SKM-1 treated with dmso at 0.1 percent for 144 hours (cell line): ENCODE measurements around the gene GMDS.

Experiments used
- DNase-seq: peaks from one replicate; lab custom pipeline; 2025; ENCODE audit not compliant: unreplicated experiment; lab: John Stamatoyannopoulos, UW

GMDS gene

DNA sequence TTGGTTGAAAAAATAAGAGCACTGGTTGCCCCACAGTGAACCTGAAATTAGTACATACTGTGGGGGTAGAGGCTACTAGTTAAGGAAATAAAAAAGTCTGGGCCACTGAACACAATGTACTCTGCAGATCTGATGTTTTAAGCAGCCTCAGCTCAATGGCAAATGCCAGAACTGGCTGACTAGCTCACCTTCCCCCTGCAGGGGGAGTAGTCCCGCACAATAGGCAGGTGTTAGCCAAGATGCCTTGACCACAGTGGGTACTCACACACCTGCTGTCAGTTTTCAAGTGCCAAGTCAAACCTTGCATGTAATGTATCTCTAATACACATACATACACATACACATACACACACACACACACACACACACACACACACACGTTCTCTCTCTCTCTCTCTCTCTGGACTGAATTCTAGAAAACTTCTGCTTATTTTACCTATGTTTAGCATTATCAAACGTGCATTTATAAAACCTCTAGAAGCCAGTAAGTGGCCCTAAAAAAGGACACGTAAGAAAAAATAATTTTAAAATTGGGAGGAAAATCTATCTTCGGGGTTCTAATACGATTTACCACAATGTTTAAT, 36.1 kb downstream of the GMDS start:
- DNase-seq = no peak

DNA sequence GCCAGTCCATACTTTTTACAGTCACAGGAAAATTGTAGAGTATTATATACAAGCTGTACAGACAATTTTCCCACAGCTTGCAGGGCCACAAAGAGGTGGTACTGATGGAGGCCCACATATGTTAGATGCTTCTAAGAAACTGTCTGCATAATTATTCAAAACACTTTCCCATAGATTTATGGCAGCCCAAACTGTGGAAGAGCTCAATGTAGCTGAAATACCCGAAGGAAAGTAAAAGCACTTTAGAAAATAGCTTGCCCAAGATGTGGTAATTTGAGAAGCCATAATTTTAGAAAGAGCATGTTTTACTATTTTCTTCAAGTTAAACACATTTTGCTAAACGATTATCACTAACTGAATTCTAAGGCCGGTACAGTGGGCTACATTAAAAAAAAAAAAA, 36.9 kb downstream of the GMDS start:
- no peak for DNase-seq

DNA sequence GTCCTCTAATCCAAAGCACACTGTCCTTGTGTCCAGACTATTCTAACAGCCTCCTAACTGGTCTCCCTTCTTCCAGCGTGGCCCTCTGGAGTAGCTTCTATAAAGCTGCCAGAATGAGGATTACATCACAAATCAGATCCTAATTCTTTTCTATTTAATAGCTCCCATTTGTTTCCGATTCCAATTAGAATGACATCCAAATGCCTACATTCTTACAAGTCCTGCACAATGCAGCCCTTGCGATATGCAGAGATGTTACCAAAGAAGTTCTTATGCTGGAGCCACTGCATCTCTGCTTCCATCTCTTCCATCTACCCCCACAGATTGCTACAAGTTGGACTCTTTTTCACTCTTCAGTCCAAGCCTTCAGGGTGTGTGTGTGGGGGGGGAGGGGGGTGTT, 40.0 kb downstream of the GMDS start:
- DNase-seq = no peak

DNA sequence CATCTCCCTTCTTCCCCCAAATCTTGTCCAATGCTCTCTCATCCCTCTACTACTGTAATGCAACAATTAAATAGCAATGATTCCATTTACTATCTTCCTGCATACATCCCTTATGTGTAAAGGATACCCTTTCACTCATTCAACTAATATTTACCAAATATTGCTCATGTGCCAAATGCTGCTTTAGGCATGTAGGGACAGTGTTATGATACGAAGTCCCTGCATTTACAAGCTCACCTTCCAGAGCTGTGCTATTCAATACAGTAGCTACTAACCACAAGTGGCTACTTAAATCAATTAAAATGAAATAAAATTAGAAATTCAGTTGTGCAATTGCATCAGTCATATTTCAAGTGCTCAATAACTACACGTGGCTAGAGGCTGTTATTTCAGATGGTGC, 41.1 kb downstream of the GMDS start:
- no peak for DNase-seq

DNA sequence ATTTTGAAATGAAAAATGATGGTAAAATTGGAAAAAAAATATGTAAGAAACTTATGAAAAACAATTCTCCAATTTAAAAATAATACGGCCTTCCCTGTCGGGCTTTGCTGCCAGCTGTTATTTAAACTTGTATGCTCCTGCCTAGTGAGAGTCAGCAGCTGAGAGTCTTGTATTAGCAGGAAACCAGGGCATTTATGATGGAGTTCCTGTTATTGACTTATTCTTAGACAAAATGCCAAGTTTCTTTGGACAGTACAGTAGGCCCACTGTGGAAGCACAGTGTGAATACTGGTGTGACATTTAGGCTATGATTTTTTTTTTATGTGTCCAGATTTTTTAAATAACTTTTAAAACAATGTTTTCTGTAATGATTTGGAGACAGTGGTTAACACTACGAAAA, 42.1 kb downstream of the GMDS start:
- no peak for DNase-seq

DNA sequence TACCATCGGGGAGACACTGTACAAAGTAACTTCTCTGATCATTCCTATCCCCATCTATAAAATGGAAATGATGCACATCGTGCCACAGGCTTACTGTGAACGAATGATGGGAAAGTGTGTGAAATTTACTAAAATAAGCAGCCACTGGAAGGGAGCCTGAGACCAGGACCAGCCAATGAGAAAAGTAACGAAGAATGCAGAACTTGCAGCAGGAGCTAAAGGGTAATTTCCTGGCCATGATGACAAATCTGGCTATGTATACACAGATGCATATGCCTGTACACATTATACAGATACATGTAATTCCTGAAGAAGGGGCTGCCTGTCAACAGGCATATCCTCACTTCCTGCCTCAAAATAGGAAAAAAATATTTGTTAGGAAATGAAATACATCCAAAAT, 47.4 kb downstream of the GMDS start:
- no peak for DNase-seq

DNA sequence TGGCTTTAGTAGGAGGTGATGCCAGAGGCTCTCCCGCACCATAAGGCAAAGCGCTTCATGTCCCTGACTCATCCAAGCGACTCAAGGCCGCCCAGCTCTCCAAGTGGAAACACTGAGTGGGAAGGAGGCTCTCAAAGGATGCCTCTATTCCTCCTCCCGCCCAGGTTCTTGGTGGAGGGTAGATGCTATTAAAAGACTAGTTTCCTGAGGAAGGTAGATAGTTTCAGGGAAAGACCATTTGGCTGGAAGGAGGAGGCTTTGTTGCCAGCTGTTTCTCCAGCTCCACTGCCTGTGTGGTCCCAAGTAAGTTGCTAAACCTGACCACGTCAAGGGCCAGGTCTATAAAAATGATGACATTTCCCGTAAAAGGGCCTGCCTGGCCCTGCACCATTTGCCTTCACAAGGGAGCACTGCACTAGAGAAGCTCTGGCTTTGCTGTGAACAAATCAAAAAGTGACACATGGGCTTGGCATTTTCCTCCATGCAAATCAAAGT, 48.2 kb downstream of the GMDS start:
- no peak for DNase-seq

DNA sequence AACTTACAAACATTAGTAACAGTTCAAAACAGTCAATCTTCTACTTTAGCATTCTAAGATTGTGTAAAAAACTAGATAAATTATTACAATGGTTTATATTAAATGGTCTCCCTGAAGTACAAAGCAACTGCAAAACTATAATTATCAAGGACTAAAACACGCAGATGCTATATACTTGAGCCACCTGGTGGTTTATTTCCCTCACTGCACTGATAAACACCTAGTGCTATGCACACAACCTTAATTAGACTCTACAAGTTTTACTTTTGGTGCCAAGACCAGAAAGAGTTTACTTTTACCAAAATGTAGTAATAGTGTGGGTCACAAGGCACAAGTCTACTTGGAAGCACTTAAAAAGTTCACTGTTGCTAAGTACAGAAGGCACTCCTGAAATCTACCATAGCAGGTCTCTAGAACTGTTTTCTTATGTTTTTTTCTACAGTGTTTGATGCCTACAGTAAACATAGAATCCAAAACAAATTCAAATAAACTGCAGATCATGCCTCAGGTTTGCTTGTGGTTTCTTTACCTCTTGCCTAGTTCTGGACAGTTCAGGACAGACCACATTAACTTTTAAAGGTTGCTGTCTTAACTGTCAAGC, 49.2 kb downstream of the GMDS start:
- peak; percentile 23 for DNase-seq

DNA sequence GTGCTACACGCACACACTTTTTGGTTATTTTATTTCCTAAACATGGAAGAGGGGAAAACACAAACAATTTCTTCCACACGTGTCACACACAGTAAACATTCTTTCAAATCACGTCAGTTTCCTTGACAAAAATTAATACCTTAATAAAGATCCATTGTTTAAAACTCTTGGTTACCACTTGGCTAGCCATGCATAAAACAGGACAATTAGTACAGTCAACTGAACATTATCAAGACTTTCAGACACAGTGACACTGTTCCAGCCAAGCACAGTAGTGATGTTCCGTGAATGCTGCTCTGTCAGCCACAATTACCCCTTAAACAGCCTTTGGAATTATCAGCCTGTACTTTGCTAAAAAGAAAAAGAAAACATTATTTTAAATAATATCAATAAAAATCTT, 50.8 kb downstream of the GMDS start:
- no peak for DNase-seq

DNA sequence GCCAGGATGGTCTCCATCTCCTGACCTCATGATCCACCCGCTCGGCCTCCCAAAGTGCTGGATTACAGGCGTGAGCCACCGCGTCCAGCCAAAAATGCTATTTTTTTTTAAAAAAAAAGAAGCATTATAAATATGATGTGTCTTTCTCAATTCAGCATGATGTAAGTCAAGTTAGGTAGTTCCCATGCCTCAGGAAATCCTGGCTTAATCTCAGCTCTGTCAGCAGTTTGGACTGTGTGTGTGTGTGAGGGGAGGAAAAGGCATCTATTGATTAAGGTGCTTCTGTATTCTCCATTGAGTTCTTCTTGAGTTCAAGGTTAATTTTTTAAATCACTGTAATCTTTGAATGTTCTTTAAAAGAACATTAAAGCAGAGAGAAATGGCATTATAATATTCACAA, 51.5 kb downstream of the GMDS start:
- no peak for DNase-seq

DNA sequence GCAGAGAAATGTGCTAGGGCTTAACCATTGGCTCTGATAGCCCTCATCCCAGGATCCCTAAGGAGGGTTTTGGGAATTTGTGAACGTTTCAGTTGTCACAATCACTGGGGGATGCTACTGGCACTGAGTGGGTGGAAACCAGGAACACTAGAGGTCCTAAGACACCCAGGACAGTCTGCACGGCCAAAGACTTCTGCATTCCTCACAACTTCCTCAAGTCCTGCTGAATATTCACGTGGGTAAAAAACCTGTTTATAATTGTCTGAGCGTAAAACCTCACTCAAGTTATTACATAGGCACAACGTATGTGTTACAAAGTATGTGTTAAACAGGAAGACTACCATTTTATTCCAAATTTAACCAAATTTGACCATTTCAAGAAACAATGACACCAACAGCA, 52.4 kb downstream of the GMDS start:
- no peak for DNase-seq

DNA sequence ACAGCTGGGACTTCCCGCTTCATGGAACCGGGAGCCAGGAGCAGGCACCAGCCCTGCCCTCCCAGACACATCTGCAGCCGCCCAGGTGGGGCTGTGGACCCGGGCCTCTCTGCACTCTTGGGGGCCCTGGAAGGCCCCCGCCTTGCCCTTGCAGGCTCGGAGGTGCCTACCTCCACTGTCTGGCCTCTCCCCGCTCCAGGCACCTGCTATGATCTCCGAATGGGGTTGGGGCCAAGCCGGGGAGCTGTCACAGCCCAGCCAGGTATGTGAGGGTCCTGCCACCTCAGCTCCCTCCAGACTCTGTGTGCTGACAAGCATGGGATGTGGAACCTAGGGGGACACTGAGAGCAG, 54.0 kb downstream of the GMDS start:
- DNase-seq = no peak

DNA sequence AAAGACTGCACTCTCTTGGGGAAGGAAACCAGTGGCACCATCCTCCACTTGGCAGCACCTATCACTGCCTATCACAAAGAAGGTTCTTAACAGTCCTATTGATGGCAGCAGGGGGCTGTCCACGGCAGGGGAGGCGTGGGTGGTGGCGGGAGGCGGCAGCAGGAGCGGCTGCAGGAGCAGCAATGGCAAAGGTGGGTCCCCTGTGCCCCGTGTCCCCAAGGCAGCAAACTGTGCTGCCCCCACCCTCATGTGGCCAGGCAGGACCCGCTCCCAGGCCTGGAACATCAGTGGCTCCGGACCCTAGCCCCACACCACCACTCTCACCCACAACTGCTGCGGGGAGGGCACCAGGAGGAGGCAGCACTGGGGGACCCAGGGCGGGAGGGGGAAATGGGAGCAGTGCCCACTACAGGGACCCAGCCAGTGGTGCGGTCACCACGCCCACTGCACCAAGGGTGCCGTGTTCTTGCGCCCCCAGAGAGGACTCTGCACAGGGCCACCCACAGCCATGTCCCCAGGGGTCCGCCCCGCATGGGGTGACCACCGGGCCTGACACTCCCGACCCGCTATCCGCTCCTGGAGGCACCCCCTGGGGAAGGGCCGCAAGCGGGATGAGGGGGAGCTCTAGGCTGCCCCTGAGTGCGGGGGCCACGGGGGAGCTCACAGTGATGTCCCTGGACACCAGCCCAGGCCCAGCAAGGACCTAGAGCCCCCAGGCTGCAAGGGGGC, 54.6 kb downstream of the GMDS start:
- no peak for DNase-seq

DNA sequence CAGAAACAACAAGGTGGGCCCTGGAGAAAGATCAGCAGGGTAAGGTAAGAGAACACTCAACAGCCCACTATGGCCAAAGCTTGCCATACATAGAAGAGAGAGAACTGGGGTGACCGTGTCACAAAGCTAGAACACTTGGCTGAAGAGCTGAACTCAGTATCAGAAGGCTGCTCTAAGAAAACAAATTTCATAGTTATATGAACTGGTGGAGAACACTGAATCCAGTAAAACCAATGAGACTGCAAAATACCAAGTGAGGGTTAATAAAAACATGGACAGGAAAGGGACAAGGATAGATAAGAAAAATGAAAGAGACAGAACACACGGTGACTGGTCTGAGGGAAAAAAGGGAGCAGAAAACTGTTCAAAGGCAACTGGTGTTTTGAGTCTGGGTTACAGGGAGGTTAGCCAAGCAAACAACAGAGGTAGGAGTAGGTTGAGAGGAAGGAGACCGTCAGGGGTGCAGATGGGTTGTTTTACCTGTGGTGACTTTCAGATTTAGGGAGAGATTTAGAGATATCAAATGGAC, 56.5 kb downstream of the GMDS start:
- no peak for DNase-seq

DNA sequence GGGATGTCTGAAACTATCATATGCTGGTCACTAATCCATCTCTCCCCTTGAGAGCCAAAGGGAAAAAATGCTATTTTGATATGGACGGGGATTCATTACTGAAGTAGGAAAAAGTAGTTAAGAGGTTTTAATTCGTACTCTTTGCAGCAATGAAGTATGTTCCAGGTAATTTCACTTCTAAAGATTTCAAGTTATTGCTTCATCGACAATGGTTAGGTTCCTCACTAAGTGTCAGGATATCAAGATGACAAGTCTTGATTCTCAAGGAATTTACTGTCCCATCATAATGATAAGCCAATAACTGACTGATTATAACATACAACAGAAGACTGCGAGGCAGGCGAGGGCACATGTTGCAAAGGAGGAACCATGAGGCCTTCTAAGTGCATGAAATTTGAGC, 57.0 kb downstream of the GMDS start:
- DNase-seq = no peak

DNA sequence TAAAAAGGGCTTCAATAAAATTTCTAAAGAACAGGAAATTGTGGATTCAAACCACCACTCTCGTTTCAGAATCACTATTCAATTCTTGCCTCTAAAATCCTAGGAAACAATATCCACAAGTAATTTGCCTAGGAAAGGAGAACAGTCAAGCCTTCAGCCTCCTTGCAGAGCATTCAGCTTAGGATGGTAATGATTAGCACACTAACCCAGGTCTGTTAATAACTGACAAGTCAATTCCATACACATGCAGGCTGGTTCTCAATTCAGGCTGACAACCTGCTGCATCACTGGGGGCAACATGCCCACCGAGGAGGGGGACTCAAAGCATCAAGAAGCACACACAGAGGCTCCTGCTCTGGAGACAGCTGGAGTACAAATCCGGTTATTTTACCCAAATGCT, 57.6 kb downstream of the GMDS start:
- no peak for DNase-seq

DNA sequence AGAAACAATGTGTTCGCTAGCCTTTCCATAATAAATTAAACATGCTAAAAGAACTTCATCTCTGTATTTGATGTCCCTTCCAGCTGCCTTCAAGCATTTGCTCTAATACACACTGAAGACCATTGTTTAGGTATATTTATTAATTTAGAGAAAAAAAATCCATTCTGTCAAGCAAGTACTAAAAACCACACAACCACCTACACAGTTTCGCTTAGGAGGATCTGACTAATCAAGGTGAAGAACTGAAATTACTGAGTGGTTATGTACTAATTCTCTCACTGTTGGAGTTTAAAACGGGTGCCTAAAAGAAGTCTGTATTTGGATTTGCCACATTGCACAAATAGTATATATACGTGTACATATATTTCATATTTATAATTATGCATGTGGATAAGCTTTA, 58.9 kb downstream of the GMDS start:
- no peak for DNase-seq

DNA sequence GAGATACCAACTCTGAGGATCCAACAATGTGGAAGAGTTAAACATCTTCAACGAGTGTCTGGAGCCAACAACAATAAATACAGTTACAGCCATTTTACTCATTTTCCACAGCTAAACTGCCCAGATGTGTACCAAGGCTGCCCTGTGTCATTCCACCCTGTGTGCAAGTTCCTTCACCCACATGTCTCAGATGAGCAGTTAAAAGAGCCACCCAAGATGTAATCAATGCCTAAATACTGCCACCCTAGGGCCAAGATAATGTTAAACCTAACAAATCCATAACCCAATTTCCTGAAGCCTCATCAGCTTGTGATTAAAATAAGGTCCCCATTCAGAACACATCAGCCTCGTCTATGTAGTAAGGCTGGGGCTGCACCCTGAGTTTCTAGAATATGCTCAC, 59.9 kb downstream of the GMDS start:
- DNase-seq = no peak

DNA sequence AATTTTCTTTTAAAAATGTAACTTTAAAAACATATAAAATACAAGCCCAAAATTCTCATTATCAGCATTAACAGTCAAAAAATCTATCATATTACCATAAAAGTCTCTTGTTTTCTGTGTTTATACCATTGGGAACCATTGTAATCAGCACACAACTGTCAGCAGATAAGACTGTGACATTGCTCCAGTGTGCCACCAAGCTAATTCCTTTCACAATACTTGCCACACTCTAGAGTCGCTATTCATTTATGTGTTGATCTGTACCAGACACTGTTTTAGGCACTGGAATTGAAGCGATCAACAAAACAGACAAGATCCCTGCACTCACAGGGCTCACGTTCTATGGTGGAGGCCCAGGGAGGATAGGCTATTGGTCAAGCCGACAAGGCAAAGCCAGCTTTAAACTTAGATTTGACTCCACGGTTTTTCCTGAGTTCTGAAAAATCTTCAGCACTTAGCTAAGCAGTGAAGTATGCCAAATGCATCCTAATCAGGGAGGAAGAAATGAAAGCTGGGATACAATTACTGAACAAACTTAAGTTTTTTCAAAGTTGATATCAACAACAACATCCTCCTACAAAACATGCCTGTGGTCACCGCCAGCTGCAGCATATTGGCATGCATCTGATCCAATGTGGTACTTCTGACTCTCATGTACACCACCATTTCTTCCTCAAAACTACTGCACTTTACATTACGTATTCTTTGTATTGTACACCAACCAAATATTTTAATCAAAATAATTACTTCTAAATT, 60.5 kb downstream of the GMDS start:
- no peak for DNase-seq

DNA sequence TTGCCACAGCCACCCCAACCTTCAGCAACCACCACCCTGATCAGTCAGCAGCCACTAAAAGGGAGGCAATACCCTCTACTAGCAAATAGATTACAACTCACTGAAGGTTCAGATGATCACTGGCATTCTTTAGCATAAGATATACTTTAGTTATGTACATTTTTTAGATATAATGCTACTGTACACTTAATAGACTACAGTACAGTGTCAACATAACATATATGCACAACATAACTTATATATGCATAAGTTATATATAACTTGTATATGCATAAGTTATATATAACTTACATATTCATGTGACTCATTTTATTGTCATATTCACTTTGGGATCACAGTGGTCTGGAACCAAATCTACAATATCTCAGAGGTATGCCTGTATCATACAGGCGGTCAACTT, 61.7 kb downstream of the GMDS start:
- DNase-seq = no peak

DNA sequence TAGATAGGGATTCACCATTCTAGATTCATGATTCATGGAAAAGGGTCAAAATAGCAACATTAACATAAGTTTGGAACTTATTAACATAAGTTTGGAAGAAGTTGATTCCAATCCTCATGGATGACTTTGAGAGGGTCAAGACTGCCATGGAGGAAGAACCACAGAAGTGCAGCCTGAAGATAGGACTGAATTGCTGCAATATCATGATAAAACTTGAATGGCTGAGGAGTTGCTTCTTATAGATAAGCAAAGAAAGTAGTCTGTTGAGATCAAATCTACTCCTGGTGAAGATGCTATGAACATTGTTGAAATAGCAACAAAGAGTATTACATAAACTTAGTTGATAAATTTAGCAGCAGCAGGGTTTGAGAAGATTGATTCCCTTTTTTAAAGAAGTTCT, 62.2 kb downstream of the GMDS start:
- no peak for DNase-seq

DNA sequence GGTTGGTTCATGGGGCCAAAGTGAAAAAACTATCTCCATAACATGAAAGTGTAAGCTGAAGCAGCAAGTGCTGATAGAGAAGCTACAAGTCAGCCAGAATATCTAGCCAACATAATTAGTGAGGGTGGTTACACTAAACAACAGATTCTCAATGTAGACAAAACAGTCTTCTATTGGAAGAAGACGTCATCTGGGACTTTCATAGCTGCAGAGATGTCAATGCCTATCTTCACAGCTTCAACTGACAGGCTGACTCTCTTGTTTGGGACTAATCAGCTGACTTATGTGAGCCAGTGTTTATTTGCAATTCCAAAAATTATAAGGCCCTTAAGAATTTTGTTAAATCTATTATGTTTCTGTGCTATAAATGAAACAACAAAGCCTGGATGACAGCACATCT, 63.2 kb downstream of the GMDS start:
- DNase-seq = no peak
